Measurements from ENCODE around the gene SH2D6.
A peak's percentile ranks its signal among the peaks of the same experiment; 100 is the strongest.
"Not testable (repeated sequence)": the region's sequence is repeated elsewhere in the genome, so short reads cannot be mapped to it uniquely, and the experiment has no call there.

Gene SH2D6

DNA sequence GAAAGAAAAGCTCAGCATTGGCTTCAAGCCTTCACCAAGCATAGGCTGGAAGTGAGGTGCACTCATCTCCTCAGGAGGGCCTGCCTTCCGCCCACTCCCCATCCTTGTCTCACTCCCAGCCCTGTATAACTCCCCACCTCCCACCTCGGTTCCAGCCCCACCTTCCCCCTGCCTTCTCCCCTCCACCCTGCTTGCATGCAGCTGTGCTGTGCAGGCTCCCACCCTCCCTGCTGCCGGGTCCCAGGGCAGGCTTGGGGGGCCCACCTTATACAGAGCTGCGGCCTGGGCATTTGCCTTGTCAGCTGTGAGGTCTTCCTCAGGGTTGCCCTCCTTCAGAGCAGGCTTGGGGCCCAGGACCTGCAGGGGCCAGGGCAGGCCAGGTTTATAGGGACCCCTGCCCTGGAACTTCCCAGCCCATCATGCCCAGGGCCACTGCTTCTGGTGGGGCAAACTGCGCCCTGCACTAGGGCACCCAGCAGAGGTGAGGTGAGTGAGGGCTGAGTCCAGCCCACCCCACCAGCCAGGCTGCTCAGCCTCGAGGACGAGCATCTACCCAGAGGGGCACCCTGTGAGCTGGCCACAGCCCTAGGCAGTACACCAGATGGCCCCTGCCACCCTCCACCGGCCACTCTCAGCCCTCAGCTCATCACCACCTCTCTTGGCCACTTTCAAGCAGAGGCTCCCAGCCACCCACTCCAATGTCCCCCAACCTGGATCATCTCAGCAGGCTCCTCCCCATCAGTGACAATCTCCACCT lies 19.9 kb upstream of the SH2D6 start:
- no peak for DNase-seq

DNA sequence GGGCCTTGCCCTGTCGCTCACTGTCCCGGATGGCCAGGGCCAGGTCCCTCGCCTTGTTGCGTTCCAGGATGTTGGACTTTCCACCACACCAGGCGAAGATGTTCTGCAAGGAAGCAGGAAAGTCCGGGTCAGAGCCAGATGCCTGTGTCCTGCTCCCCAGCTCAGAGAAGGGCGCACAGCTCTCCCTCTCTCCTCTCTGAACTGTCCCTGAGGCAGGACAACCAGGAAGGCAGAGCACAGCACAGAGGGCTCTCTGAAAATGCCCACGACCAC lies 19.4 kb upstream of the SH2D6 start:
- no peak for DNase-seq

DNA sequence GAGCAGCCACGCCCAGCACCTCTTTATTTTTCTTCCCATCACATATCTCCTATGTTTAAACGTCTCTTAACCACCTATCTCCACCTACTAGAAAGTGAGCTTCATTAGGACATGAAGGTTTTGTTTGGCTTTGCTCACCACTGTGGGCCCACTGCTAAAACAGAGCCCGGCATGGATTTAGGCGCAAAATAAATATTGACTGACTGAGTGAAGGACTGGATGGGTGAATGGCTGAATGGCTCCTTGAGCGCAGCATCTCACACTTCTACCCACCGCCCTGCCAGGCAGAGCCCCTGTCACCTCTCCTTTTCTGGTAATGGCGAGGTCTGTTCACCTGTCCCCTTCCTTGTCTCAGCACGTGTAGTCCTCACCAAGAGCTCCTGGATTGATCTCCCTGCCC lies 18.5 kb upstream of the SH2D6 start:
- no peak for DNase-seq

DNA sequence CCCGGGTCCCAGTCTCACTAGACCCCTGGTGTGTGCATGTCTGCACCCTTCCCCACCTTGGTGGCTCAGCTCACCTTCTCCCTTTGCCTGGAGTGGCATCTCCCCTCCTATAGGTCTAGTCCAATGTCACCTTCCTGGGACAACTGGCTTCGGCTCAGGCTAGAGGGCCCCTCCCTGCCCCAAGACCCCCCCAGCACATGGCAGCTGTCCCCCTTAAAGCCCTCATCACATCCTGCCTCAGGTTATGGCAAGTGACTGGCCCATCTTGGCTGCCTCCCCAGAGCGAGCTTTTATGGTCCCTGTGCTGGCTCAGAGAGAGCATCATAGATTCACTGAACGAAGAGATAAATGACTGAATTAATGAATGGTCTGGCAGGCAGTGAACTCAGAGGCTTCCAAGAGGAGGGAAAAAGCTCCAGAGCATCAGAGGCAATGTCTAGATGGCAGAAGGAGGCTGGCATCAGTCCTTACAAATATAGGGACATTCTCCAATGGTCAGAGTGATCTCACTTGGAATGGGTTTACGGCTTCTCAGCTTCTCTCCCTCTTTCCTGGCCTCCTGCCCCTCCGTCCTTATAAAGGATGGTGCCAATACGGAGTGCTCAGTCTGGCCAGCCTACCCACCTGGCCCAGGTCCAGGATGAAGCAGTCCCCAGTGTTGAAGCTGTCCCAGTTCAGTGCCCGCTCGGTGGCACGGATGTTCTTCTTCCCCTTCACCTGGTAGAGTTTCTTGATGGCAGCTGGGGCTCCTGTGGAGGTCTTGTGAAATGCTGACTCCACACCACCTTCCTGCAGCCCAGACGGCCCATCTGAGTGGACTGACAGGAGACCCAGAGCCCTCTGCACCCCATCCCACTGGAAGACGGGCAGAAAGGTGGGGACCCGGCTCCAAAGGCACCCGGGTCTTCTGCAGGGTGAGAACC lies 17.7 kb upstream of the SH2D6 start:
- no peak for DNase-seq

DNA sequence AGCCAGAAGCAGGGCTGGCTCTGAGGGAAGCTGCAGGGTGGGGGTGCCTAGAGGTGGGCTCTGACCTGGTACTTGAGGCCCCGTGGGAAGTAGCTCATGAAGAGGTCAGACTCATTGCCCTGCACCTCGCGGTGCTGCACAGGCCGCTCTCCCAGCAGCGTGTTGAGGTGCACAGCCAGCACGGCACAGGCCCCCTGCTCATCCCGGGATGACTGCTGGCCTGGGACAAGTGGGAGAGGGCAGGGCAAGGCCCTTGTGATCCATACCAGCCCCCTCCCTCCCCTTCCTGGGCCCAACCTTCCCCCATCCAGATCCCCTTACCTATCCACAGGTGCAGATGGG lies 17.1 kb upstream of the SH2D6 start:
- no peak for DNase-seq

DNA sequence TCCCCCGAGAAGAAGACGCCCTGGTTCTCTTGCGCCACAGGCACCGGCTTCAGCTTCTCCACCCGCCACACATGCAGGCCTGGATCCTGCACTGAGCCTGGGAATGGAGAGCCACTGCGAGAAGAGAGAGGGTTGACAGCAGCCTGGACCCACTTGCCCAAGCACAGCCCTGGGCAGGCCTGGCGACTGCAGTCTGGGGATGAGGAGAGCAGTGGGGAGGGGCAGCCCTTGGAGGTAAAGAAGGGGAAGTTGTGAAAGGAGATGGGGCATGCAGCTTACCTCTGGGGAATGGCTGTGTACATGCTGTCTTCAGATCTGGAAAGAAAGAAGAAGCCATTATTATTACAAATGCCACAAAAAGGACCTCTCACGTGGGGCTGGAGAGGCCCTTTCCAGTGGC lies 16.7 kb upstream of the SH2D6 start:
- no peak for DNase-seq

DNA sequence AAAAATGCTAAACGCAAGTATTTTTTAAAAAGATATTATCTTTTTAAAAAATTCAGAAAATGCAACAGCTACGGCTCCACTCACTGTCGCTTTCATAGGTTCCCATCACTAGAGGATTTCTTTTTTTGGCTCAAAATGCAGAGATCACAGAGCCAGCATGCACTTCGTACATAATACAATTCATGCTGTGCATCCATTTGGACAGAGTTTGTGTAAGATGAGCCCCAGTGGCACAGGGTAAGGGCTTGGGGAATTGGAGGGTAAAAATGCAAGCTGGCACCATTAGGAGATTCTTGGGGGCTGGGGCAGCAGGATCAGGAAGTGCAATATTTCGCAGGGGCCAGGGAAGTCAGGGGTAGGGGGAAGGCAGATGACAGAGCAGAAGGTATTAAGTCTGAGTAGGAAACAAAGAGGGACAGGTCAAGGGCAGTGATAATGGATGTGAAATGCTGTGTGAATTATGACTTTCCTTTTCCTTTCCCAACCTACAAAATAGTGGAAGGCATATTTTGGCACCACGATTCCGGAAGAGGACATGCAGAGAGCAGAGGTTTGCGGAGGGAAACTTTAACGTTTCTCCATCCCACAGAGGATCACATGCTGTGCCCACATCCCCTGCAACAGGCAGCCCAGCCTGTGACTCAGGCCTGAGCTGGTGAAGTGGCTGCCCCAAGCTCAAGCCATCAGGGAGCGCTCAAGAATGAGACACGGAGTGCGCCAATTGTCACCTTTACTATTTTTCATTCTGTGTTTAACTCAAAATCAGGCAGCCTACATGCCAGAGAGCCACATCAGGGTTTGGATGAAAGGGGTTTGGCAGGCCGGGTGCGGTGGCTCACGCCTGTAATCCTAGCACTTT lies 13.1 kb upstream of the SH2D6 start:
- peak; percentile 72 for DNase-seq

DNA sequence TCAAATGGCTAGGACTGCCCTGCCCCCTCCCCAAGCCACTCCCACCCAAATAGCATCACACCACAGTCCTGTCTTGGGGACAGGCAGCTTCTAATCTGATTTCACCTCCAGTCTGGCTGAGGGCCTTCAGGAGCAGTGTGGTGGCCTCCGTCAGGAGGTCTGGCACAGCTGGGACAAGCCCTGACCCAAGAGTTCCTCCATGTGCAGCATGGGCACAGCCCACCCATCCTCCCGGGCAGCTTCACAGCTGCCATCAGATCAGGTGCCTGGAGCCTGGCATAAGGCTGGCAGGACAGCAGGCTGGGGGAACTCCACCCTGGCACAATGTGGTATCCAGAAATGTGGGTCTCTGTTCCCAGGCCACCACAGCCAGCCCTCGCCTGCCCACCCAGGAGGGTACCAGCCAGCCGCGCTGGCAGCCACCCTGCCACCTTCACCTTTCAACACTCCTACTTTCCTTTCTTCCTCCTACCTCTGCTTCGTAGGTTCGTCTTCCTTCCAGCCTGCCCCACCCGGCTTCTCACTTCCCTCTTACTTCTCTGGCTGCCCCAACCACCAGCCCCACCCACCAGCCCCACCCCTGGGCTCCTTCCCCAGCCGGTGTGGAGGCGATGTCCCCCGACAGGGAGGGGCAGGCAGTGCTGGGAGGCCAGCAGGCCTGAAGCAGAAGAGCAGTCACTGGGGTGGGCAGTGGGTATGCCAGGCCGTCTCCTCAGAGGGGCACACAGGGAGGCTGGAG lies 8.5 kb upstream of the SH2D6 start, which contains the start of gene CAPG:
Gene CAPG (minus strand): TSS at position 522 of the 739 bp plus-strand sequence. CDS start 8,221 bp downstream, outside the sequence.
- DNase-seq, result no peak

DNA sequence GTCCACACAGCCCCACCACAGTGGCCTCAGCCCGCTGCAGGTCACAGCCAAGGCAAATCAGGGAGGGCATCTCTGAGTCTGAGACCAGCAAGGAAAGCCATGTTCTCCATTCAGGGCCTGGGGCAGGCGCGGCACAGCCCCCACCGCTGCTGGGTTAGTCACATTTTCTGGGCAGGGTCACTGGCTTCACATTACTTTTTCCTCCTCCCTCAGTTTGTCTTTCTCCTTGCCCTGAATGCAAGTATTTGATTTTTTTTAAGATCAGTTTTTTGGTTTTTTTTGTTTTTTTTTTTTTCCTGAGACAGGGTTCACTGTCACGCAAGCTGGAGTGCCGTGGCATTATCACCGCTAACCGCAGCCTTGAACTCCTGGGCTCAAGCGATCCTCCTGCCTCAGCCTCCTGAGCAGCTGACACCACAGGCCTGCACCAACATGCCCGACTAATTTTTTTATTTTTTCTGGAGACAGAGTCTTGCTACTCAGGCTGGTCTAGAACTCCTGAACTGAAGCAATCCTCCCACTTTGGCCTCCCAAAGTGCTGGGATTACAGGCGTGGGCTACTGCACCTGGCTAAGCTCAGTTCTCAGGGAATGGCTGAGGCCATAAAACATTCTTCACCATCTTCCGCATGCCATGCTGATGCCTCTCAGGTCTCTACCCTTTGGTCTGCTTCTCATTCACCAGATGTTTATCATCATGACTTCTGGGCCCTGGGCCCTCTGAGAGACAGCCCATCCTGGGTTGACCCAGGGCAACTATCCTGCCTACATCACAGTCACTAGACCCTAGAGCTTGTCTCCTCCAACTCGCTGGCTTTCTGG lies 7.7 kb upstream of the SH2D6 start:
- no peak for DNase-seq

DNA sequence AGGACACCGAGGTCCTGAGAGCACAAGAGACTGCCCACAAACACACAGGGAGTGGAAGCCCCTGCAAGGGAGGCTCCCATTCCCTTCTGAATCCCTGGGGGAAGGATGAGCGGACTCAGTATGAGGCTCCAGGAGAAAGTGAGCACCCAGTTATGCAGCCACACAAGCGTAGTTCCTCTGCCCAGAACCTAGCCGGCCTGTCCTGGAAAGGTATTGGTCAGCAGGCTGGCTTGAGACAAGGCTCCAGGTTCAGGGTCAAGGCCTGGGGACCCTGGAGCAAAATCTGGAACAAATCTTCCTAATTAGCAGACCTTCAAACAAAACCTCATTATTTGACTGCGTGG lies 7.1 kb upstream of the SH2D6 start:
- no peak for DNase-seq

DNA sequence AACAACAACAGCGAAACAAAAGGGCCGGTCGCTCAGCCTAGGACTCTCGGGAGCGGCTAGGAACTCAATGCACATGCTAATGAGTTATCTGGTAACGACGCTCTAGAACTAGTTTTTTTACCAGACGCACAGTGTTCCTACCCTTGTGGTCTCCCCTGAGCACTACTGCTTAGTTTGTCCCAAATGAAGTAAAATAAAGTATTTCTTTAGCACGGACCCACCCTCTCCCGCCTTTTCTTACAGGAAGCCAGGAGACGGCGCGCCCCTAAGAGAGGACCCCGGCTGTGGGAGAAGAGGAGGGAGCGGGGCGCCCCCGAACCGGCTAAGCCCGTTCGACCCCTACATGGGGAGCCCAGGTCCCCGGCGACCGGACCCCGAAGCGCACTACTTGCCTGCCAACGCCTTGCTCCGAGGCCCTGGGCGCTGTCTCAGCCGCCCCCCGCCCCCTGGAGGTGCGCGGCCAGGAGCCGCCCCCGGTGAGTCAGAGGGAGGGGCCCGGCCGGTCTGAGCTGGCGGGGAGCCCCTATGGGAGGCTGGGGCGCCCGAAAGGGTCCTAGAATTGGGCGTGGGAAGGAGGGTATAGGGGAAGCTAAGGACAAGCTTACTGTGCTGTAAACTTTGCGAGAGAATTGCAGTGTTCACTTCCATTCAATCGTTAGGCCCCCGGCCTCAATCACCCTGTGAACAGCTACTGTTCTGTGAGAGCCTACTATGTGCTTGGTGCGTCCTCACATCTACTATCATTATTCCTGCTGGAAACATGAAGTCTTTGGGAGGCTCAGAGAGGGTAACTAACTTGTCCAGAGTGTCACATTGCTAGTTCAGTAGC lies 4.7 kb upstream of the SH2D6 start:
- peak; percentile 51 for DNase-seq

DNA sequence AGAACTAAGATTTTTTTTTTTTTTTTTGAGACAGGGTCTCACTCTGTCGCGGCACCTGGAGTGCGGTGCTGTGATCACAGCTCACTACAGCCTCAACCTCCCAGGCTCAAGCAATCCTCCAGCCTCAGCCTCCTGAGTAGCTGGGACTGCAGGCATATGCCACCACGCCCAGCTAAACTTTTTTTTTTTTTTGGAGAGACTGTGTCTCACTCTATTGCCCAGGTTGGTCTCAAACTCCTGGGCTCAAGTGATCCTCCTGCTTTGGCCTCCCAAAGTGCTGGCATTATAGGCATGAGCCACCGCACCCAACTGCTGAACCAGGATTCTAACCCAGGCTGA lies 4.1 kb upstream of the SH2D6 start:
- DNase-seq, result not testable (repeated sequence)

DNA sequence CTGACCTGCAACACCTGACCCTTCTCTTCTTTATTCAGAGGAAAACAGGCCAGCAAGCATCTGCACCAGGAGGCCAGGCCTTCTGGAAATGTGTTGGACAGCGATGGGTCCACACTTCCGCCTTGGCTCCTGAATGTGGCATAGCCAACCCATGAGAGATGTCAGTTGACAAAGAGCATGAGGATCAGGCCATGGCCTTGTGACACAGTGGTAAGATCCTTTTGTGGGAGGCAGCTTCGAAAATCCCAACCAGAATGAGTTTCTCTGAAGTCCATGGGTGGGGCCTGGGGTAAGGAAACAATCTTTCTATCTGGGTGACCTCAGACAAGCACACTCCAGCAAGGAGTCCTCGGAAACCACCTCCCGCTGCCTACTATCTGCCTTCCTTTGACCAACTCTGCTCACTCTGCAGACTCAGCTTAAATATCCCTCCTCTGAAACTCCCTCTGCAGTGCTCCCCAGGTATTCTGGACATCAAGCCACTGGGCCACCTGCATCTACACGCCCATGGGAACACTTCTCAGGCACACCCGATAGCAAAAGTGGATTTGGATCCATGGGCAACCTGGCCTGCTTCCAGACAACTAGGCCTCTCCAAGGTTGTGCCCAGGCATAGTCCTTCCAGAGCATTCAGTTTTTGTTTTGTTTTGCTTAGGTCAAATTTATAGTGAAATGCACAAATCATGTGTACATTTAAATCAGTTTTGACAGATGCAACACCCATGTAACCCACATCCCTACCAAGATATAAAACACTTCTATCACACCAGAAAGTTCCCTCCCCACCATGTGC lies 3.6 kb upstream of the SH2D6 start:
- DNase-seq, result no peak

DNA sequence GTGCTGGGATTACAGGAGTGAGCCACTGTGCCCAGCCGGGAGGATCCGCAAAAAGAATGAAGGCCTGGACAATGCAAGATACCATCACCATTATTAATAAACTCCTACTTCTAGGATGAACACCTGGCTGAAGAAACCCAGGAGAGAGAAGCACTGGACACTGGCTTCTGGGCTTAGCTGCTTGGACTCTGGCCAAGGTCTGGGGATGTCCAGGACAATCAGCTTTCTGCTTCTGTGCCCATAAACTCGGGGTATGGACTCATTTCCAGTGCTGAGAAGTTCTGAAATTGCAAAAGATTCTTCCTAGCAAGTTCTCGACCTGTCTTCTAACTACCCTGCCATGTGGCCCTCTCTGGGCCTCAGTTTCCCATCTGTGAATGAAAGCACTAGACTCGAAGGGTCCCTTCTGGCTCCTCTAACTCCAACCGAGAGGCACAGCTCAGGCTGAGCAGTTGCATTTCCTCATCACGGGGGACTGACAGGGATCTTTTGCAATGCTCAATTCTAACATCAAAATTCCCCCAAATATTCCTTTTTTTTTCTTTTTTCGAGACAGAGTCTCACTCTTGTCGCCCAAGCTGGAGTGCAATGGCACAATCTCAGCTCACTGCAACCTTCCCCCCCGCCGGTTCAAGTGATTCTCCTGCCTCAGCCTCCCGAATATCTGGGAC lies 2.4 kb upstream of the SH2D6 start:
- DNase-seq, result no peak

DNA sequence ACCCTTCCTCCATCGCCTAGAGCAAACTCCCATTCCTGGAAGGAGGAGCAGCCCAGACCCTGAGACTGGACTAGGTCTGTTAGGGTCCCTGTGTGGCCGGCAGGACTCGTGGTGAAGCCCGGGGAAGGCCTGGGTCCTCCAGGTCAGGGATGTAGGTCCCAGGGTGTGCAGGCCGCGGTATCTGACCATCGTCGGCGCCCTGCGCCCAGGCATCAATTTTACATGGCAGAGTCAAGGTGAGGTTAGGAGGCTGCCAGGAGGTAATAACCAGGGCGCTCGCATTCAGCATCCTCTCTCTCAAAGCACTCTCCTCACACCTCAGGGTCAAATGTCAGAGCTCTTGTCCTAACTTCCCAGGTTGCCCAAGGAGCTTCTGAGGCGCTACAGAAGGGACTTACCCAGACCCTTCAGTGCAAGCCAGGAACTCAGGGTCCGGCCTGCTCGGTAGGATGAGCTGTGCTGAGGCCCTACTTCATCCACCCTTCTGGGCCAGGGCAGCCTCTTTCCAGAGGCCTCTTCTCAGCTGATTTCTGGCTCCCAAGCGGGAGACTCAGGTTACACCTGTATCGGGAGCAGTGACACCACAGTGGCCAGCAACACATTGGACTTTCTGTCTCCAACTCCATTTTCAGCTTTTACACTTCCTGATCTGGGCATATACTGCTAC lies 628 bp downstream of the SH2D6 start:
- no peak for DNase-seq

DNA sequence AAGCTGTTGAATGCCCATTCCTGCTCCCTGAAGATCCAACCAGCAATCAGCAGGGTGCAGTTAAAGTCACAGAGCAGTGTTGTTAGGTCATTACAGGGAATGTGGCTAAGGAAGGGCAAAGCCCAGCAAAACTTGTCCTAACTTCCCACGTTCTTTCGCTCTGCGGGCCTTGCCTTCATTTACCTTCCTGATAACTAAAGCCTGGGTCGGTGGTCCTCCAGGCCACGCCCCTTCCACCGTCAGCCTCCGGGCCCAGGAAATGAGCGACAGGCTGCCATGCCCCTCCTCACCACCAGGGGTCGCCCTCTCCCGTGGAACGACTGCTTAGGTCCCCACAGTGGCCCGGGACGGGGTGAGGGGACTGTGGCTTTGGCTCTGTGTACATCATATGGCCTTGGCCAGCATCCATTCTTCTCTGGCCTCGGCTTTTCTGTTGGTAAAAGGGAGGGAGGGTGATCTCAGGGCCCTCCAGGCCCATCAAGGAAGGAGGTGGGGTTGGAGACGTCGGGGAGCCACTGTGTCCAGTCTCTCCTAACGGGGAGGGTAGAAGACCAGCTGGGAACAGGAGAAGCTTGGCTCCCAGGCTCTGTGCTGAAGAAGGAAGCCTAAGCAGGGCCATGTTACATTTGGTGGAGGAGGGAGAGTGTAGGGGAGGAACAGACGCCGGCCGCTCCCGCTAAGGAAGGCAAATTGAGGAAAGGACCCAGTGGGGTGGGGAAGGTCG lies 2.2 kb downstream of the SH2D6 start:
- peak; percentile 87 for DNase-seq

DNA sequence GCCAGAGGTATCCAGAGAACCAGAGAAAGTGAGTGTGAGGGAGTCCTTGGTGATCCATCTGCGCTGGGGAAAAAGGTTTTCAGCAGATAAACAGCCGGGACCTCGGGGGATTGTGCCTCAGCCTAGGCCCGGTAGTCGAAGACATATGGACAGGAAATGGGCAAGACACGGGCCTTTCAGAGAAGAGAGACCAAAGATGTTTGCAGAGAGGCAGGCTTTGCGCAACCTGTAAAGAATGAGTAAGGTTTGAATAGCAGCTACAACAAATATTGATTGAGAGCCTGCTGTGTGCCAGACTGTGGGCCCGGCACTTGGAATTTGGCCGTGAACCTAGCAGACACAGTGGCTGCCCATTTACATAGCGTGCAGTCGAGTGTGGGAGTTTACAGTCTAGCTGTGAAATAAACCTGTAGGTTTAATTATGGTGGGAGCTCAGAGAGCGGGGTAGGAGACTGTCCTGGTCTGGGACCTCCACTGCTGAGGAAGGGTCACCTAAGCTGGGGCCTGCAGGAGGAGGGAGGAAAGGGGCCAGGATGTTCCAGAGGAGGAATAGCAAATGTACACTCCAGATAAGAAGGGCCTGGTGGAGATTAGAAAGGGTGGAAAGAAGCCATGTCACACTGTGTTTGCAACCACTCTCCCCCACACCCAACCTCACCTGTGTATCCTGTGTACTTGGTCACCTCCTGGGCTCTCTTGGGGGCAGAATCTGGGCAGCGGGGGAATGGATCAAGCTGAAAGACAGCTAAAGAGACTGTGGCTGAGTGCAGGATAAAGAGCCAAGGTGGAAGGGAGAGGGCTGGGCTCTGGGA lies 3.0 kb downstream of the SH2D6 start:
- DNase-seq, result peak; percentile 23
